NCI-H2029 treated with DMSO at 0.1 percent for 48 hours (cell line): ENCODE measurements around the gene PIAS1.
"Not testable (repeated sequence)": the region's sequence is repeated elsewhere in the genome, so short reads cannot be mapped to it uniquely, and the experiment has no call there.

Source experiments
- DNase-seq: peaks from one replicate; lab custom pipeline; 2025; lab: John Stamatoyannopoulos, UW

Gene PIAS1

DNA sequence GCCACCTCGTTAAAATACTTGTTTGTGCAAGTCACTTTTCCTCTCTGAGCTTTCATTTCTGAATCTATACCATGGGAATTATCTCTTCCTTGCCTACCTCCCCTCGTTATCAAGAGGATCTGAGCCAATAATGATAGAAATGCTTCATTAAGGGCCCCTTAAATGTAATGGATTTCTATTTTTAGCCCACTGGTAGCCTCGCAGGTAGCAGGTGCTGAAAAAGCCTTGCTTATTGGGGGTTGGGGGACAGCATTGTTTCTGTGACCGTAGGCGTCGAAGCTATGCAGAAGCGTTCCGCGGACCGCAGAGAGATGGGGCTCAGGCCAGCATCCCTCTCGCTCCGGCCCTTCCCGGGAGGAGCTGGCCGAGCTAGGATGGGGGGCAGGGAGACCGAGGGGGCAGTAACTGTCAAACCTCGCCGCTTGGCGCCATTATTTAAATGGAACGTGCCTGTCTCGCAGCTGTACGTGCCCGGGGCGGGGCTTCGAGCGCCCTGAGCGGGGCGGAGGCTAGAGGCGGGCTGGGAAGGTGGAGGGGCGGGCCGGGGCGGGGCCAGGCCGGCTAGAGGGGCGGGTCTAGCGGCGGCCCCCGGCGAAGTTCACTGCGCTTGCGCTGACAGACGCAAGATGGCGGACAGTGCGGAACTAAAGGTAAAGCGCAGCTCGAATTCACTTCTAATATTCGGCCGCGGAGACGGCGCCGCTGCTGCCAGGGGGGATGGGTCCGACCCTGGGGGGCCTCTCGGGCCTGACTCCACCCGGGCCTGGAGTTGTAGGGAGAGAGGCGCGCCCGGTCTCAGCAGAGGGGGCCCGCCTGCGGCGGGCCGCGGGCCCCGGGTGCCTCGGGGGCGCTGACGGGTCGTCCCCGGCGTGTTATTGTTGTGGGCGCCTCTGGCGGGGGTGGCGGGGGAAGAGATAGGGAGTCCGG, at the start of gene PIAS1:
PIAS1 (plus strand) TSS at position 615 of the 927 bp plus-strand sequence; CDS start at position 627, 12 bp downstream.
- DNase-seq = peak; percentile 40

DNA sequence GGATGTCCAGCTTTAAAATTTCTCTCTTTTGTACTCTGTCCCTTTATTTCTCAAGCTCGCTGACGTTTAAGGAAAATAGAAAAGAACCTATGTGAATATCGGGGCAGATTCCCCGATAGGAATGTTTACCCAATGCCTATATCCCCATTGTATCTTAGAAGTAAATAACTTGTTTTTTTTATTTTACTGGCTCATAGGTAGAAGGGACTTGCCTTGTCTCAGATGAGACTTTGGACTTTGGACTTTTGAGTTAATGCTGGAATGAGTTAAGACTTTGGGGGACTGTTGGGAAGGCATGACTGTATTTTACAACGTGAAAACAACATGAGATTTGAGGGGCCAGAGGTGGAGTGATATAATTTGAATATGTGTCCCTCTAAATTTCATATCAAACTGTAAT, 46.5 kb upstream of the PIAS1 start:
- not testable (repeated sequence) for DNase-seq

DNA sequence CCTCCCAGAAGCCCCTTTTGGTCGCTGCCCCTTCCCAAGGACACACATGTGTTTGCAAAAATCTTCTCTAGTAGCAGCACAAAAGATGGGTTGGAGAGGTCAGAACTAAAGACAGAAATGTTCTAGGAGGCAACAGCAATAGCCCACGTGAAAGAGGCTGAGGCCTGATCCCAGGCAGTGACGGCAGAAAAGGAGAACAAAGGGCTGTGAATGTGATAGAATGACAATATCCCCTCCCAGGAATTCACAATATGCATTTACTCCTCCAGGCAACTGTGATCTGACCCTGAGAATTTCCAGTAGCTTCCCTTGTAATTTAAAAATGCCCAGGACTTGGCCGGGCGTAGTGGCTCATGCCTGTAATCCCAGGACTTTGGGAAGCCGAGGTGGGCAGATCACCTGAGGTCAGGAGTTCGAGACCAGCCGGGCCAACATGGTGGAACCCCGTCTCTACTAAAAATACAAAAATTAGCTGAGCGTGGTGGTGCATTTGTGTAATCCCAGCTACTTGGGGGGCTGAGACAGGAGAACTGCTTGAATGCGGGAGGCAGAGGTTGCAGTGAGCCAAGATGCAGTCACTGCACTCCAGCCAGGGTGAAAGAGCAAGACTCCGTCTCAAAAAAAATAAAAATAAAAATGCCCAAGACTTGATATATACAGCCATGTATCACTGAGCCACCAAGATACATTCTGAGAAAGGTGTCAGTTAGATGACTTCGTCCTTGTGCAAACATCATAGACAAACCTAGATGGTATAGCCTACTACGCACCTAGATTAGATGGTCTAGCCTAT, 43.6 kb upstream of the PIAS1 start:
- no peak for DNase-seq

DNA sequence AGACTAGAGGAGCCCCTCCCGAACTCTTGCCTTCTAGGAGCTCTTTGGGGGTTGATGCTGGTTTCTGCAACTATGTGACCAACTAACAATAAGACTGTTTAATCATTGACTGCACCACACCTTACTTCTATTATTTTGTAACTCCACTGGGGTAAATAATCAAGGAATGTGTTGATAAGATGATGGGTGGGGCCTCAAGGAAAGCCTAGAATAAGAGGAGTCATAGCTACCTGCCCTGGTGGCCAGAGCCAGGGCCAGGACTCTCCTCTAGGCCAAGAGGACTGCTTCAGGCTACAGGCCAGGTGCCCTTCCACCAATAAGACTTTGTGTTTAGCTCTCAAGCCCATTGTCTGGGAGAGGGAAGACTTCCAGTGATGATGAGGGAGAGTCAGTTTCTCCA, 41.2 kb upstream of the PIAS1 start:
- DNase-seq = no peak

DNA sequence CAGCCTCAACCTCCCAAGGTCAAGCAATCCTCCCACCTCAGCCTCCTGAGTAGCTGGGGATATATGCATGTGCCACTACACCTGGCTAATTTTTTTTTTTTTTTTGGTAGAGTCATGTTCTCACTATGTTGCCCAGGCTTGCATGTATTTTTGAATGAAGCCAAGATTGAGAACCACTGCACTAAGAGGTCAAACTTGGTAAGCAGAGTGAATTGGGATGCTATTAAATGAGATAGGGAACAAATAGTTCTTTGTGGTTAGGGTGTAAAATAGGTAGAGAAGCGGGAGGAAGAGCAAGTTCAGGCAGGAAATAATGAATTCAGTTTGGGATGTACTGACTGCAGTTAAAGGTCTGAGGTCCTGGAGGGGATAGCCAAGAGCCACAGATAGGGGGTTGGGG, 39.9 kb upstream of the PIAS1 start:
- no peak for DNase-seq

DNA sequence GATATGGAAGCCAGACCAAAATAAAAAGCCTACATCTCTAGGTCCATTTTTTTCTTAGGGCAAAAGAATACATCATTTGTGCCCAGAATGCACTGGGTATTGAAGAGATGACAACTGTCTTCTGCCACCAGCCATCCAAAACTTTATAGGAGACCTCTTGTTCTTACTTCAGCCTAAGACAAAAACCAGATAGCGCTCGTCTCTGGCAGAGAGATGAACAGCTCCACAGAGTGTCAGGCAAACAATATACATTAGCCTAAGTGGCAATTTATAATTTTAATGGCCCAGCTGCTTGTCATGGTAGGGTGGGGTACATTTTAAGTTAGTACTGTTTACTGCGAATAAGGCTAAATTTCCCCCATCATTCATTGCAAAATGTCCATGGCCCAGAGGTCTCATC, 38.9 kb upstream of the PIAS1 start:
- no peak for DNase-seq

DNA sequence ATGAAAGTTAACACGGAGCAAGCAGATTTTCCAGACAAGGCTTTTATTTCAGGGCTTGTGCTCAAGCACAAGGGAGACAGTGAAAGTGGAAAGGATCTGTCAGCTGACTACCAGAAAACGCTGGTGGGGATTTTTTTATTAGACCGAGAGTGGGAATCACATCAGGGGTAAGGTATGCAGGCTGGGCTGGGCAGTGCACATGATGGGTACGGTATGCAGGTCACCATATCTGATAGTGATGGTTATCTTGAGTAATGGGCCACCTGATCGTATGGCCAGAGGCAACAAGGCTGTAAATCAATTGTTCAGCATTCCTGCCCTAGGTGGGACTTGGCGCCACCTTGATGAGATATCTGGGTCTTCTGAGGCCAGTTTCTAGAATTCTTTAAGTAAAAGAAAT, 36.9 kb upstream of the PIAS1 start:
- no peak for DNase-seq

DNA sequence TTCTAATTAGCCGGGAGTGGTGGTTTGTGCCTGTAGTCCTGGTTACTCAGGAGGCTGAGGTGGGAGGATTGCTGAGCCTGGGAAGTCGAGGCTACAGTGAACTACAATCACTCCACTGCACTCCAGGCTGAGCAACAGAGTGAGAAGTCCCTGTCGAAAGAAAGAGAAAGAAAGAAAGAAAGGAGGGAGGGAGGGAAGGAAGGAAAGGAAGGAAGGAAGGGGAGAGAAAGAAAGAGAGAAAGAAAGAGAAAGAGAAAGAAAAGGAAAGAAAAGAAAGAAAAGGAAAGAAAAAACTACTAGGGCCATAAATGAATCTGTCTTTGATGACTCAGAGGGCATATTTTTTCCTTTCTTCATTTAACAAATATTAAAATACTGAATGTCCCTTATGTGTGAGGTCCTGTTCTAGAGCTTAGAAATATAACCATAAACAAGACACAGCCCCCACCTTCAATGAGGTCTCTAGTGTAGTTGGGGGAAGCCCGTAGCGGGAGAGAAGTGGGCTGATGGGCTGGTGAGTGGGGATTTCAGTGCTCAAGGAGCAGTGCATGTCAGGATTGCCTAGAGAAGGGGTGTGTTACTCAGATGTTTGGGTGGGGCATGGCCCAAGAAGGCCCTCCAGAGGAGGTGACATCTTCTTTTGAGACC, 35.2 kb upstream of the PIAS1 start:
- no peak for DNase-seq

DNA sequence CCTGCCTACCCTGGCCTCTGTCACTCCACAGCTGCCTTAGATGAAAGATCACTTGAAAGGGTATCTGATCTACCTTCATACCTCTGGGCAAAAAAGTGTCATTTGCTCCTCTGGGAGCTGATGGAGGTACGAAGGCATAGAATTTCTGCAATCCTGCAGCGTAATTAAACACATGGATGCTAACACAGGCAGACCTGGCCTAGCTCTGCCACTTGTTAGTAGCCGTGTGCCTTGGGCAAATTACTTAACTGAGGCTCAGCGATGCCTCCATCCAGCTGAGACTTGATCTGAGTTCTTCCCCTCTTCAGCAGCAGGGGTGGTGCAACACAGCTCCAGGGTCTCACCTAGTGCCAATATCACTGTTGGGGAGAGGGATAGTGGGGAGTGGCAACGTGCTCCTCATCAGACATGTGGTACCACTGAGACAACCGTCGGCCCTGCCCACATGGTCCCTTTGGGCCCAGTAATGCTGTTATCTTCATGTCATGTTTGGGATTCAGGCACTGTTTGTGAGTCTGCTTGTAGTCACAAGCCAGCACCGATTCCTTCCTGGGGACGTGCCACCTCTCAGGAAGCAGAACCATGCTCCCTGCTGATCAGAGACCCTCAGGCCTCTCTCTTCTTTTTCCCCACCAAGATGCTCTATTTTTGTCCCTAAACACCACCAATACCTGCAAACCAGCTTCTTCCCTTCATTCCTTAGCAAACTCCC, 34.1 kb upstream of the PIAS1 start:
- no peak for DNase-seq

DNA sequence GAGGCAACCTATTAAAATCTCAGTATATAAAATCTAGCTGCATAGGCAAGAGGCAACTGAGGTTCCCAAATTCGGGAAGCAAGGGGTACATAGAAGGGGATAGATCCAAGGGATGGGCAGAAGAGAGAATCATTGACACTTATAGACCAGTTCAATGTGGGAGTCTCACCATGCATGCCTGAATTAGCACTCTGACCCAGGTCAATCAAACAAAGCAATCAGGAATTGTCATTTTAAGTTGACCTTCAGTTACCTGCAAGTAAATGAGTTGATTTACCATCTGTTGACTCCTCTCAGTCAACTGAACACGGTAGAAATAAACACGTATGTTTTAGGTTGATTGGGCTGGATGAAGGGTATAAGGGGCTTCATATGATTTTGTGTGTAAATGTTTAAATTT, 33.4 kb upstream of the PIAS1 start:
- no peak for DNase-seq

DNA sequence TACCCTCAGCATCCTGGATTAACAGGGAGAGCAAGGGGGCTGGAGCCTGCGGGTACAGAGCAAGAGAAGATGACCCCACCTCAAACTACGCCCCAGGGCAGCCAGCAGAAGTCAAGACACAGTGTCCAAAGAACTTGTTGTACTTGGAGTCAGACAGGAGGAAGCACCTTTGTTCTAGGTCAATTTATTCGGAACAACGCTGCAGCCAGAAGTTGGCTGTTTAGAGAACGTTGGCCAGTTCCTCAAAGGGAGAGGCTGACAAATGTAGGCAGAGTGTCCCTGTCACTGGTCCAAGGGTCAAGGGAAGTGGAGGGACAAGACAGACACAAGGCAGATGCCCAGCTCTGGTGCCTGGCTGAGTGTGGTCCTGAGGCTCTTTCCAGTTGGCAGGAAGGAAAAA, 32.1 kb upstream of the PIAS1 start:
- DNase-seq = no peak

DNA sequence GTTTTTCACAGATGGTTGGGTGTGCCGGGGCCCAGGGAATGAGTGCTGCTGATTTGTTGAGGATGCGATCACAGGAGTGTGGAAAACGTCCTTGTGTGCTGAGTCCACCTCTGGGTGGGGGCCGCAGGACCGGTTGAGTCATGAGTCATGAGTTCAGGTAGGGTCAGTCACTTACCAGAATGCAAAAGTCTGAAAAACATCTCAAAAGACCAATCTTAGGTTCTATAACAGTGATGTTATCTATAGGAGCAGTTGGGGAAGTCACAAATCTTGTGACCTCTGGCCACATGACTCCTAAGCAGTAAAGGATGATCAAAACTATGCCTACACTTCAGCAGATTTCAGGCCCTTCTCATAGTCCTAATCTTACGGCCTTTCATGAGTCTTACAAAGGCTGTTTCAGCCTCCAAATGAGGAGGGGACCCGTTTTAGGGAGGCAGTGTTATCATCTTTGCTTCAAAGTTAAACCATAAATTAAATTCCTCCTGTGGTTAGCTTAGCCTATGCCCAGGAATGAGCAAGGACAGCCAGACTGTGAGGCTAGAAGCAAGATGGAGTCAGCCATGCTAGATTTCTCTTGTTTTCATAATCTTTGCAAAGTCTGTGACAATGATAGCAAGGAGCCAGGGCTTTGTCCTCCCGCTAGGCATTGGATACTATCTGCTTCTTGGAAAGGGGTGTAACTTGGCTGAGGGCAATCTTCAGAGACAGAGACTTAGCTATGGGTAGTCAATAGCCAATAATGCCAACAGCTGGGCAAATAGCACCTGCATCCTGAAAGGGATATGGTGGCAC, 30.6 kb upstream of the PIAS1 start:
- DNase-seq = no peak

DNA sequence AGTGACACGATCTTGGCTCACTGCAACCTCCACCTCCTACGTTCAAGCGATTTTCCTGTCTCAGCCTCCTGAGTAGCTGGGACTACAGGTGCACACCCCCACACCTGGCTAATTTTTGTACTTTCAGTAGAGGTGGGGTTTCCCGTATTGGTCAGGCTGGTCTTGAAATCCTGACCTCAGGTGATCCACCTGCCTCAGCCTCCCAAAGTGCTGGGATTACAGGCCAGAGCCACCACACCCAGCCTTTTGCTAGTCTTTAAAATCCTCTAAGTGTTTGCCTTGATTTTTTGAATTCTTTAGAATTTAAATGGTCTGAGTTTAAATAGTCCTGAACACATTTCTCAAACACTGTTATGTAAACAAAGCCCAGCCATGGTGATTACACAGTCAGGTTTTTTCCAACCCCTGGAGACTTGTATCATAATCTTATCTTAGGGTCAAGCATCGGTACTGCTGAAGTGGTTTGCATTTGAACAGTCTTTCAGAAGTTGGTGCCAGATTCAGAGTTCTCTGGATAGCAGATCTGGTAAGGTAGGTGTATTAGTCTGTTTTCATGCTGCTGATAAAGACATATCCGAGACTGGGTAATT, 28.2 kb upstream of the PIAS1 start:
- DNase-seq = no peak

DNA sequence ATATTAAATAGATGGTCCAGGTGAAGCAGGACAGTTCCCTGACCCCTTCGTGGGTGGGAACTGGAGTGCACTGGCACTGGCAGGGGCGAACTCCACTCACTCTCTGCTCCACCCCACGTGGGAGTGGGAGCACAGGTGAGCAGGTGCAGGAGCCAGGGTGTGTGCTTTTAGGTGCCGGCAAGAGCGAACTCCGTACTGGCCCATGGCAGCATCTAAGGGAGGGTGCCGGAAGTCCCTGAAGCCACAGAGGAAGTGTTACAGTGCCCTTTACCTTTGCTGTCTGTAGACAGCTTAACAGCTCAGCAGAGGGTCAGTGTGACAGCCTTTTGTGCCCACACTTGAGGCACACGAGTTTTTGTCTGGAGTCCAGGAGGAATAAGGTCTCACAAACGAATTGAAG, 26.7 kb upstream of the PIAS1 start:
- no peak for DNase-seq

DNA sequence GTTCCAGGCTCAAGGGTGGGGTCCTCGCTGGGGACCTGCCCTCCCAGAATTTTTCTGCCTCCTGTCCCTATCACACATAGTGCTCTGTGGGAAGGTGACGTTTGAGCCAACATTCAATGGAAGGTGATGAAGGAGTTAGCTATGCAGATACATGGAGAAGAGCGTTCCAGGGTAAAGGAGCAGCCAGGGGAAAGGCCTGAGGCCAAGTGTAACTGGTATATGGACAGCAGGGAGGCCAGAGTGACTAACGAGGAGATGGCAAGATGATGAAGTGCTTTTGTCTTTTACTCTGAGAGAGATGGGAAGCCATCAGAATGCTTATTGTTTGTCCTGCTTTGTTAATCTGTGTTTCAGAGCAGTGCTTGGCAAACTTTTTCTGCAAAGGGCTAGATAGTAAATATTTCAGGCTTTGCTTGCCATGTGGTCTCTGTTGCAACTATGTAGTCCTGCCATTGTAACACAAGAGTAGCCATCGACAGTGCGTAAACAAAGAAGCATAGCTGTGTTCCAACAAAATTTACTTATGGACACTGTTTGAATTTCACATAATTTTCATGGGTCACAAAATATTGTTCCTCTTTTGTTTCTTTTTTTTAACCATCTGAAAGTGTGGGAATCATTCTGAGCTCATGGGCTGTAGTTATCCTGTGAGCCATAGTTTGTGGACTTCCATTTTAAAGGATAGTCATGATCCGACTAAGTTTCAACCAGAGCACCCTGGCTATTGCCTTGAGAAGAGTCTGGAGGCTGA, 25.8 kb upstream of the PIAS1 start:
- DNase-seq = no peak

DNA sequence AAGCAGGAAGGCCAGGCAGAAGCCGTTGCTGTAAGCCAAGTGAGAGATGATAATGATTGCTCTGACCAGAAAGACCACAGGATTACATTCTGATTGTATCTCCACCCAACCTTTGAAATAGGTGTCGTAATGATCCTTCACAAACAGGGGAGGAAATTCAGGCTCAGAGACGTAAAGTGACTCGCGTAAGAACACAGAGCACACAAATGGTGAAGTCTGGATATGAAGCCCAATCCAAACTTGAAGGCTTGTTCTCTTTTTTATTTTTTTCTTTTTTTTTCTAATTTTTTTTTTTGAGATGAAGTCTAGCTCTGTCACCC, 25.3 kb upstream of the PIAS1 start:
- DNase-seq = no peak

DNA sequence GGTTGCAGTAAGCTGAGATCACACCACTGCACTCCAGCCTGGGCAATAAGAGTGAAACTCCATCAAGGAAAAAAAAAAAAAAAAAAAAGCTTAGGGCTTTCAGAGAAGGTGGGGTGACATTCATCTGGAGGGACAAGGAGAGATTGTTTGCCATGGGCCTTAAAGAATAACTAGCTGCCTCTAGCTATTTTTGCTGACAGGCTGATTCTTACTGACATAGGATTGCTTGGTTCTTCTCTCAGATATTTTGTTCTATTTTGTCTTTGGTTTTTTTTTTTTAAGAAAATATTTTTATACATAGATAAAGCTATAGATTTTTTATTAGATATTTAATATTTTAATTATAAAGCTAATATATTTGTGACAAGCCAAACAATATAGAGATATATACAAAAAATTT, 24.2 kb upstream of the PIAS1 start:
- no peak for DNase-seq

DNA sequence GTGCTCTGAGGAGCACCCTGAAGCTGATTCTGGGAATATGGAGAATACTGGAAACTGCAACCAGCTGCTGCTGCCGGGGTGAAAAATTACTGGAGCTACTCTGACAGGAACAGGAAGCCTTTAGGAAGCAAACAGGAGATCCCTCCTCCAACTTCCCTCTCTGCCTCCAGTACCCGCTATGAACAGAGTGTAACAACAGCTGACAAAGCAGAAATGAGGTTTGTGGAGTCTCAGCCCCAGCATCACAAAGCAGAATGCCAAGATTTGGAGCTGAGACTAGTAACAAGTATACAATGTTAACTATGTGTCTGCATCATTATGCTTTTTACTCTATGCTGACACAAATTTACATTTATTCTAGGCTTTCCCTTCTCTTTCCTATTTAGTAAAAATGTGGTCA, 22.7 kb upstream of the PIAS1 start:
- no peak for DNase-seq

DNA sequence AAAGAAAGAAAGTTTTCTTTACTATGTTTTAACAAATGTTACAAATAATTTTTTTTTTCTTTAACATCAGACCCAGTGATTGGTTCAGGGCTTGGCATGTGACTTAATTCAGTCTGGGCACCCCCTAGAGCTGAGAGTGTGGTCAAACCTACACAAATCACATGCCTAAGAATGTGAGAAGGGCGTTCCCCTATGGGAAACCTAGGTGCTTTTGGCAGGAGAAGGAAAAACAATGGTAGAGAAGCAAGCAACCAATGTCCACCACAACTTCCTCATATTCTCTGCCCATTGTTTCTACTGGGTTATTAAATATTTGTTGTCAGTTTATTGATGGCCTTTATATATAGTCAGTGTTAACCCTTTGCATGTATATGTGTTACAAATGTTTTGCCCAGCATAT, 21.4 kb upstream of the PIAS1 start:
- DNase-seq = no peak

DNA sequence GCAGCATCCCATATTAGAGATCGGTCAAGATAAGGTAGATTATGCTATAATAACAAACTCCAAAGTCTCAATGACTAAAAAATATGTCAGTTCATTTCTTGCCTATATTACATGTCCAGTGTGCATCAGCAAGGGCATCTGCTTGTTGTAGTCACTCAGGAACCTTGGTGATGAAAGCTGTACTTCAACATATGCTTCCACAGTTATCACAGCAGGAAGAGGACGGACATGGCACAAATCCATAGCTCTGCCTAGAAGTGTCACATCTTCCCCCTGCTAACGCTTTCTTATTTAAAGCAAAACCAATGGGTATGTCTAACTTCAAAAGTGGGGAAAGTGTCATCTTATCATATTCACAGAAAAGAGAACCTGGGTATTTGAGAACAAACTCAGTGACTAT, 20.0 kb upstream of the PIAS1 start:
- no peak for DNase-seq
